Measurements from ENCODE around the gene RNF41.

- TF ChIP-seq POLR2A (IDR thresholded peaks at IDR 0.05) (no peak), CTCF (IDR thresholded peaks at IDR 0.05) (no peak)
Measured at GRCh38 chr12:56205445-56205844, 16.3 kb downstream of the RNF41 start.
